KMS-11 (cell line): ENCODE measurements around the gene TRPC6.

Experiments used
- H2AFZ ChIP-seq: fragments of 200-600 bp; sonication (generic); 2 replicates; pipeline ENCODE4 v1.6.1; 2016; ENCODE audit warnings: antibody characterized with exemption, mixed run types, low read depth
- H3K27ac ChIP-seq: fragments of 200-600 bp; sonication (generic); 2 replicates; pipeline ENCODE4 v1.6.1; 2016; ENCODE audit warnings: mild to moderate bottlenecking, mixed run types
- H3K27me3 ChIP-seq: fragments of 200-600 bp; sonication (generic); 2 replicates; pipeline ENCODE4 v1.6.1; 2017; ENCODE audit warnings: mild to moderate bottlenecking, low read depth, mixed run types, moderate library complexity; ENCODE audit not compliant: insufficient read depth
- H3K36me3 ChIP-seq: fragments of 200-600 bp; sonication (generic); 2 replicates; pipeline ENCODE4 v1.6.1; 2017; ENCODE audit warnings: mild to moderate bottlenecking, mixed run types; ENCODE audit not compliant: insufficient read depth
- H3K4me1 ChIP-seq: fragments of 200-600 bp; sonication (generic); 2 replicates; pipeline ENCODE4 v1.6.1; 2016; ENCODE audit warnings: mild to moderate bottlenecking, low read depth, mixed run types; ENCODE audit not compliant: poor library complexity, severe bottlenecking
- H3K4me2 ChIP-seq: fragments of 200-600 bp; sonication (generic); 2 replicates; pipeline ENCODE4 v1.7.0; 2016; ENCODE audit warnings: mild to moderate bottlenecking, mixed run types
- H3K4me3 ChIP-seq: fragments of 200-600 bp; sonication (generic); IDR thresholded peaks from 2 replicates; pipeline ENCODE4 v1.6.1; 2017; ENCODE audit warnings: low read depth, low read length, mixed read lengths; ENCODE audit not compliant: insufficient read depth
- H3K79me2 ChIP-seq: fragments of 200-600 bp; sonication (generic); 2 replicates; pipeline ENCODE4 v1.6.1; 2016; ENCODE audit warnings: low read depth, mixed run types; ENCODE audit not compliant: insufficient read depth
- H3K9ac ChIP-seq: fragments of 200-600 bp; sonication (generic); 2 replicates; pipeline ENCODE4 v1.6.1; 2016; ENCODE audit warnings: mild to moderate bottlenecking, mixed run types
- H4K20me1 ChIP-seq: fragments of 200-600 bp; sonication (generic); 2 replicates; pipeline ENCODE4 v1.6.1; 2016; ENCODE audit warnings: mild to moderate bottlenecking, mixed run types; ENCODE audit not compliant: insufficient read depth
- TF ChIP-seq, protein P1 (sequence below): fragments of 200-600 bp; sonication (generic); conservative IDR thresholded peaks from 2 replicates; pipeline ENCODE4 v1.6.1; 2017; ENCODE audit warnings: low read depth, mild to moderate bottlenecking, antibody characterized with exemption, low read length, moderate library complexity, mixed read lengths

The TRPC6 gene

DNA sequence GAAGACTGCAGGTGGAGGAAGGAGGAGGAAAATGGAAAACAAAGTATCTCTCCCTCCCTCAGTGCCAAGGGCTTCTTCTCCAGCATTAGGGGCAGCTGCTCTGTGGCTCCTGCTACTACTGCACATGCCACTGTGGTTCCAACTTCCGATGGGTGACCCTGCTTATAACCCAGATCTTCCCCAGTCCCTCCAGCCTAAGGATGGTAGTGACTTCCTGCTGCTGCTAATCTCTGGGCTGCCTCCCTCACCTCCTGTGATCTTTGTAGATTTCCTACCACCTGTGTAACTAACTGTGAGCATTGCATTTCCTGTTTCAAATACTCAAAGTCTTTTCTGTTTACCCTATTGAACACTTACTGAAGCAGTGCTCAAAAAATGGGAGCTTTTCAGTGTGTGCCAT lies 28.7 kb upstream of the TRPC6 start:
- Histone ChIP-seq H3K27me3 (no peaks in the 10 kb centered on the region), H3K4me3 (no peak overlapping the region), H3K79me2 (no peaks in the 10 kb centered on the region), H4K20me1 (no peaks in the 10 kb centered on the region), H2AFZ (no peak overlapping the region), H3K4me1 (no peaks in the 10 kb centered on the region), H3K27ac (no peak overlapping the region), H3K9ac (no peak overlapping the region), H3K36me3 (no peaks in the 10 kb centered on the region), H3K4me2 (no peak overlapping the region)
- TF ChIP-seq, protein P1, sequence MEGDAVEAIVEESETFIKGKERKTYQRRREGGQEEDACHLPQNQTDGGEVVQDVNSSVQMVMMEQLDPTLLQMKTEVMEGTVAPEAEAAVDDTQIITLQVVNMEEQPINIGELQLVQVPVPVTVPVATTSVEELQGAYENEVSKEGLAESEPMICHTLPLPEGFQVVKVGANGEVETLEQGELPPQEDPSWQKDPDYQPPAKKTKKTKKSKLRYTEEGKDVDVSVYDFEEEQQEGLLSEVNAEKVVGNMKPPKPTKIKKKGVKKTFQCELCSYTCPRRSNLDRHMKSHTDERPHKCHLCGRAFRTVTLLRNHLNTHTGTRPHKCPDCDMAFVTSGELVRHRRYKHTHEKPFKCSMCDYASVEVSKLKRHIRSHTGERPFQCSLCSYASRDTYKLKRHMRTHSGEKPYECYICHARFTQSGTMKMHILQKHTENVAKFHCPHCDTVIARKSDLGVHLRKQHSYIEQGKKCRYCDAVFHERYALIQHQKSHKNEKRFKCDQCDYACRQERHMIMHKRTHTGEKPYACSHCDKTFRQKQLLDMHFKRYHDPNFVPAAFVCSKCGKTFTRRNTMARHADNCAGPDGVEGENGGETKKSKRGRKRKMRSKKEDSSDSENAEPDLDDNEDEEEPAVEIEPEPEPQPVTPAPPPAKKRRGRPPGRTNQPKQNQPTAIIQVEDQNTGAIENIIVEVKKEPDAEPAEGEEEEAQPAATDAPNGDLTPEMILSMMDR, result no peak

DNA sequence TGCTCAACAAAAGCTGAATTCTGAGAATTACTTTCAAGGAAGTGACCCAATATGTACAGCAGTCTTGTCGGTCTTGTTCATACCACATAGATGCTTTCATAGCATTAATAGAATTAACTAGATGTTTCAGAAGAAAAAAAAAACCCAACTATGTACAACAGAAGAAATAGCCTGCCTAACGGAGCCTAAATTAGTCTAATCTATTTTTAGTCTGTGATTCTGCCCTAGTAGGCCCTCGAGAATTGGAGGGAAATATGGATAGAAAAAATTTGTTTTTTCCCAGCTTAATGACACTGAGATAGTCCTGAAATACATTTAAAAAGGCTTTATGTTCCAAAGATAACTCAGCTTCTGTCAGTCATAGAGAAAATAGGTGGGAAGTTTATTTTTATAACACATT lies 17.1 kb upstream of the TRPC6 start:
- TF ChIP-seq, protein P1, result no peak
- Histone ChIP-seq H3K4me1 (no peaks in the 10 kb centered on the region), H3K79me2 (no peaks in the 10 kb centered on the region), H3K4me2 (no peak overlapping the region), H3K9ac (no peak overlapping the region), H2AFZ (no peak overlapping the region), H4K20me1 (no peaks in the 10 kb centered on the region), H3K36me3 (no peaks in the 10 kb centered on the region), H3K27ac (no peak overlapping the region), H3K27me3 (no peaks in the 10 kb centered on the region), H3K4me3 (no peak overlapping the region)

DNA sequence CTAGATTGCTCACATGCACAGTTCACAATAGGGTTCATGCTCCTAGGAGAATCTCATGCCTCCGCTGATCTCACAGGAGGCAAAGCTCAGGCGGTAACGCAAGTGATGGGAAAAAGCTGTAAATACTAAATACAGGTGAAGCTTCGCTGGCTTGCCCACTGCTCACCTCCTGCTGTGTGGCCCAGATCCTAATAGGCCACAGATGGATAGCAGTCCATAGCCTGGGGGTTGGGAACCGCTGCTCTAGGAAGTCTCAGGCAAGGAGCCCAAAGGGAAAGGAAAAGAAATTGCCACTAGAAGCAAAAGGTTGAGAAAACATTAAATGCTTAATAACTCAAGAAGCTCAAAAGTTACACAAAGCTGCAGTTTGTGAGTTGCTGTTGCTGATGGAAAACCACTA lies 3.2 kb upstream of the TRPC6 start:
- no peaks in the 10 kb centered on the region for H4K20me1 ChIP-seq
- H2AFZ ChIP-seq, result no peak overlapping the region
- no peaks in the 10 kb centered on the region for H3K79me2 ChIP-seq
- no peaks in the 10 kb centered on the region for H3K4me1 ChIP-seq
- H3K9ac ChIP-seq, result no peak overlapping the region
- H3K27ac ChIP-seq, result no peak overlapping the region
- no peaks in the 10 kb centered on the region for H3K36me3 ChIP-seq
- TF ChIP-seq, protein P1, result no peak
- no peak overlapping the region for H3K4me3 ChIP-seq
- no peaks in the 10 kb centered on the region for H3K27me3 ChIP-seq
- H3K4me2 ChIP-seq, result no peak overlapping the region

DNA sequence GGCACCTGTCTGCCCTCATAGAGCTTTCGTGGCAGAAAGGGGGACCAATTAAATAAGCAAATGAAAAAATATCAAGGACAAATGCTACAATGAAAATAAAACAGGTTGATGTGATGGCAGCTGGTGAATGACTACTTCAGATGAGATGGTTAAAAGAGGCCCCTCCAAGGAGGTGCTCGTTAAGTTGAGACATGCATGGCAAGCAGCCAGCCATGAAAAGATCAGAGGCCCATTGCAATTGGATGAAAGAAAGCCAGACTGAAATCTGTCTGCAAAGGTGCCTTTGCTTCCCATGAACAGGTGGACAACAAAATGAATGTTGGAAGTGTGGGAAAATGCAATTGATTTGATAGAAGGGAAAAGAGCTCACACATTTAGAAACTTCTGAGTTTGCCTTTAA lies 848 bp upstream of the TRPC6 start:
- H3K27ac ChIP-seq, result no peak overlapping the region
- no peaks in the 10 kb centered on the region for H3K79me2 ChIP-seq
- H3K27me3 ChIP-seq, result no peaks in the 10 kb centered on the region
- no peak overlapping the region for H3K4me2 ChIP-seq
- no peaks in the 10 kb centered on the region for H4K20me1 ChIP-seq
- no peak overlapping the region for H3K4me3 ChIP-seq
- TF ChIP-seq, protein P1, result no peak
- no peaks in the 10 kb centered on the region for H3K4me1 ChIP-seq
- H3K36me3 ChIP-seq, result no peaks in the 10 kb centered on the region
- H3K9ac ChIP-seq, result no peak overlapping the region
- no peak overlapping the region for H2AFZ ChIP-seq

DNA sequence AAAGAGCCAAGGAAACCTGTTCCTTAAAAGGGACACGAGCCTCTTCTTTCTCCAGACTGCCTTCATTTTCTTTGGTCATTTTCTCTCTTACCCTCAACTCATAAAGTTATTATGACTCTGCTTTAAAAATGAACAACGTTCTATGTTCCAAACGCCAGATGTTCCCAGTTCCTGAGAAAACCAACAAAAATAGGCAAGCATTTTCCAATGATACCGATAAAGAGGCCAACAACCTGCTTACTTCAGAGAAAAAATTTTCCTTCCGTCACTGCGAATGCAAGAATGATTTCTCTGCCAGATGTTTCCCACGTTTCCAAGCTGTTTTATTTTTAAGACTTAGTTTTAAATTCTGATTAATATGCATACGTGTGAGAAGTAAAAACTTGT lies 315 bp upstream of the TRPC6 start:
- no peak overlapping the region for H3K27ac ChIP-seq
- H3K36me3 ChIP-seq, result no peaks in the 10 kb centered on the region
- no peak overlapping the region for H3K9ac ChIP-seq
- no peaks in the 10 kb centered on the region for H3K27me3 ChIP-seq
- H3K79me2 ChIP-seq, result no peaks in the 10 kb centered on the region
- no peaks in the 10 kb centered on the region for H4K20me1 ChIP-seq
- no peak overlapping the region for H3K4me2 ChIP-seq
- no peak overlapping the region for H3K4me3 ChIP-seq
- H3K4me1 ChIP-seq, result no peaks in the 10 kb centered on the region
- TF ChIP-seq, protein P1, result no peak
- H2AFZ ChIP-seq, result no peak overlapping the region
